ENCODE results near the gene PIK3AP1.

Gene PIK3AP1

GRCh38 chr10:96661632-96662031, 58.7 kb downstream of the PIK3AP1 start:
- no peak for TF ChIP-seq CTCF (IDR thresholded peaks at IDR 0.05; ENCODE audit: borderline replicate concordance, insufficient read depth, low read depth, low read length)
- H3K4me3 ChIP-seq (ENCODE audit: low read depth, low read length): no peak overlapping the region

- no peak overlapping the region for H3K4me3 ChIP-seq (ENCODE audit: low read depth, low read length)
- no peak for TF ChIP-seq CTCF (IDR thresholded peaks at IDR 0.05; ENCODE audit: borderline replicate concordance, insufficient read depth, low read depth, low read length)
These were observed 60.0 kb downstream of the PIK3AP1 start for GRCh38 chr10:96660297-96660696.

DNA sequence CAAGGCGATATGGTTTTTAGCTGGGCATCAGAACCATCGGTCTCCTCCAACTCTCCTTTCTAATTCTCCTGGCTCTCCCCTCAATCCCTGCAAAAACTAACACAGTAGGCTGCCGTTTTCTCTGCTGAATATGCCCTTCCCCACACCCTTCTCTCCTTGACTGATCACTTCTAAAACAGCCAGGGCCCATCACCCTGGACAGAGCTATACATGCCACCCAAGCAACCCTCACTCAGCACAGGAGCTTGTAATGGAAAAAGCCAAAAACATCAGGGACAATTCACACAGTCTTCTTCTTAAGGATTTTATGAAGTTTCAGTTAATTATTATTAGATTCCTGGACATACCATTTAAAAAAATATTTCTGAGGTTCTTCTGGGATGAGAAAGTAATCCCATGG, 61.5 kb downstream of the PIK3AP1 start:
- H3K4me3 ChIP-seq (ENCODE audit: low read depth, low read length): no peak overlapping the region
- TF ChIP-seq CTCF (IDR thresholded peaks at IDR 0.05; ENCODE audit: borderline replicate concordance, insufficient read depth, low read depth, low read length): no peak

- H3K4me3 ChIP-seq (ENCODE audit: low read depth, low read length): no peak overlapping the region
- no peak for TF ChIP-seq CTCF (IDR thresholded peaks at IDR 0.05; ENCODE audit: borderline replicate concordance, insufficient read depth, low read depth, low read length)
These were observed 62.9 kb downstream of the PIK3AP1 start for GRCh38 chr10:96657385-96657784.

- H3K4me3 ChIP-seq (ENCODE audit: low read depth, low read length): no peak overlapping the region
These were observed 63.5 kb downstream of the PIK3AP1 start for GRCh38 chr10:96656839-96657238.

GRCh38 chr10:96656198-96656577, 64.1 kb downstream of the PIK3AP1 start:
- H3K4me3 ChIP-seq (ENCODE audit: low read depth, low read length): no peak overlapping the region
- no peak for TF ChIP-seq CTCF (IDR thresholded peaks at IDR 0.05; ENCODE audit: borderline replicate concordance, insufficient read depth, low read depth, low read length)

More at GRCh38 chr10:96656839-96657238, 63.5 kb downstream of the PIK3AP1 start:
- TF ChIP-seq CTCF (IDR thresholded peaks at IDR 0.05; ENCODE audit: borderline replicate concordance, insufficient read depth, low read depth, low read length): no peak

DNA sequence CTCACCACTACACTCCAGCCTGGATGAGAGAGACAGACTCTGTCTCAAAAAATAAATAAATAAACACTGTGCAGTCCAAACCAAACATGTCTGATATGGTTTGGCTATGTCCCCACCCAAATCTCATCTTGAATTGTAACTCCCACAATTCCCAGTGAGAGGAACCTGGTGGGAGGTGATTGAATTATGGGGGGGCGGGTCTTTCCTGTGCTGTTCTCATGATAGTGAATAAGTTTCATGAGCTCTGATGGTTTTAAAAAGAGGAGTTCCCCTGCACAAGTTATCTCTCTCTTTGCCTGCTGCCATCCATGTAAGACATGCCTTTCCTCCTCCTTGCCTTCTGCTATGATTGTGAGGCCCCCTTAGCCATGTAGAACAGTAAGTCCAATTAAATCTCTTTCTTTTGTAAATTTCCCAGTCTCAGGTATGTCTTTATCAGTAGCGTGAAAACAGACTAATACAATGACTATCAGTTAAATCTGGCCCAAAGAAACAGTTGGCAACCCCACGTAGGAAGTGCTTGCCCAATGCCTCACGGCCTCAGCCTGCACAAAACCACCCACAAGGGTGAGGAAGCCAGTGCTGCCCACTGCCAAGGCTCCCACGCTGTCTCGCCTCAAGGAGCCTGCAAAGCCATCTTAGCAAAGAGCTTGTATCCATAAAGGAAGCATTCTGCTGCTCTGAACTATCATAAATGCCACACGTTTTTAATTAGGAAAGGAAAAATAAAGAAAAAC, 64.7 kb downstream of the PIK3AP1 start:
- H3K4me3 ChIP-seq (ENCODE audit: low read depth, low read length): no peak overlapping the region
- no peak for TF ChIP-seq CTCF (IDR thresholded peaks at IDR 0.05; ENCODE audit: borderline replicate concordance, insufficient read depth, low read depth, low read length)

Measured in GM12875 (cell line).